ENCODE data around the gene CCDC172.

The CCDC172 gene

GRCh38 chr10:116421815-116422214, 97.6 kb downstream of the CCDC172 start:
- H3K4me3 ChIP-seq (ENCODE audit: low read depth, low read length) = no peak overlapping the region
- POLR2A ChIA-PET = no interaction called here
- CTCF ChIA-PET = interaction anchor here (2.0 kb wide), 1 partner anchor 22 kb away, joined by 7 read pairs; no protein-coding TSS in a partner anchor
- TF ChIP-seq CTCF (IDR thresholded peaks at IDR 0.05; ENCODE audit: insufficient read depth, low read length, missing control alignments) = no peak
- DNase-seq (ENCODE audit: low read depth, low spot score) = no peak

GRCh38 chr10:116427671-116428070, 103.4 kb downstream of the CCDC172 start, which contains the start of gene PNLIPRP3:
Gene PNLIPRP3, plus strand, starts transcription at chr10:116427847. Its CDS starts 166 bp downstream, at chr10:116428013.
- no peak for DNase-seq (ENCODE audit: low read depth, low spot score)
- H3K4me3 ChIP-seq (ENCODE audit: low read depth, low read length) = no peak within 1 kb of the TSS
- POLR2A ChIA-PET = no interaction called here
- CTCF ChIA-PET = interaction anchor here (0.7 kb wide), 1 partner anchor 16 kb away, joined by 3 read pairs; no protein-coding TSS in a partner anchor
- no peak for TF ChIP-seq CTCF (IDR thresholded peaks at IDR 0.05; ENCODE audit: insufficient read depth, low read length, missing control alignments)

GRCh38 chr10:116429288-116429977, 105.2 kb downstream of the CCDC172 start:
- TF ChIP-seq CTCF (IDR thresholded peaks at IDR 0.05; ENCODE audit: insufficient read depth, low read length, missing control alignments) = no peak
- H3K4me3 ChIP-seq (ENCODE audit: low read depth, low read length) = no peak overlapping the region
- ChIA-PET CTCF (interaction anchor here (1.3 kb wide), 1 partner anchor 16 kb away, joined by 3 read pairs; no protein-coding TSS in a partner anchor), POLR2A (no interaction called here)
- DNase-seq (ENCODE audit: low read depth, low spot score) = no peak
